GM12874 (cell line): ENCODE measurements around the gene STK32B.

ENCODE experiments used
- TF ChIP-seq, protein P1 (sequence below): IDR thresholded peaks from 2 replicates; pipeline ENCODE4 v1.5.1; 2011; ENCODE audit warnings: low read depth, mild to moderate bottlenecking, control low read depth, low read length, moderate library complexity; ENCODE audit not compliant: insufficient read depth

Gene STK32B

DNA sequence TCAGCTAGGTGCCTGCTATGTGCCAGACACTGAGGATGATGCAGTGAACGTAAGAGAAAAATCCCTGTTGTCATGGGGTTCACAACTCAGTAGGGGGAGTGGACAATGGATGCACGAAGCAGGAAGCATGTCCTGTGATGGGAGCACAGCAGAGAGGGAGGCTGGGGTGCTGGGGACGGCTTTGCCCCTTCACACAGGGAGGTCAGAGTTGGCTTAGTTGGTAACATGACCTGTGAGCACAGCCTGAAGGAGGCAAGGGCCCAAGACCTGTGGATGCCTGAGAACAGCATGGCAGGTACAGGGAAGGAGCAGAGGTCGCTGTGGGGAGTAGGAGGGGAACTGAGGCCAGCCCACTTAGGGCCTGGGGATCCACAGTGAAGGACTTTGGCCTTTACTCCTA is 109.4 kb downstream of the STK32B start:
- TF ChIP-seq, protein P1, sequence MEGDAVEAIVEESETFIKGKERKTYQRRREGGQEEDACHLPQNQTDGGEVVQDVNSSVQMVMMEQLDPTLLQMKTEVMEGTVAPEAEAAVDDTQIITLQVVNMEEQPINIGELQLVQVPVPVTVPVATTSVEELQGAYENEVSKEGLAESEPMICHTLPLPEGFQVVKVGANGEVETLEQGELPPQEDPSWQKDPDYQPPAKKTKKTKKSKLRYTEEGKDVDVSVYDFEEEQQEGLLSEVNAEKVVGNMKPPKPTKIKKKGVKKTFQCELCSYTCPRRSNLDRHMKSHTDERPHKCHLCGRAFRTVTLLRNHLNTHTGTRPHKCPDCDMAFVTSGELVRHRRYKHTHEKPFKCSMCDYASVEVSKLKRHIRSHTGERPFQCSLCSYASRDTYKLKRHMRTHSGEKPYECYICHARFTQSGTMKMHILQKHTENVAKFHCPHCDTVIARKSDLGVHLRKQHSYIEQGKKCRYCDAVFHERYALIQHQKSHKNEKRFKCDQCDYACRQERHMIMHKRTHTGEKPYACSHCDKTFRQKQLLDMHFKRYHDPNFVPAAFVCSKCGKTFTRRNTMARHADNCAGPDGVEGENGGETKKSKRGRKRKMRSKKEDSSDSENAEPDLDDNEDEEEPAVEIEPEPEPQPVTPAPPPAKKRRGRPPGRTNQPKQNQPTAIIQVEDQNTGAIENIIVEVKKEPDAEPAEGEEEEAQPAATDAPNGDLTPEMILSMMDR, result no peak

DNA sequence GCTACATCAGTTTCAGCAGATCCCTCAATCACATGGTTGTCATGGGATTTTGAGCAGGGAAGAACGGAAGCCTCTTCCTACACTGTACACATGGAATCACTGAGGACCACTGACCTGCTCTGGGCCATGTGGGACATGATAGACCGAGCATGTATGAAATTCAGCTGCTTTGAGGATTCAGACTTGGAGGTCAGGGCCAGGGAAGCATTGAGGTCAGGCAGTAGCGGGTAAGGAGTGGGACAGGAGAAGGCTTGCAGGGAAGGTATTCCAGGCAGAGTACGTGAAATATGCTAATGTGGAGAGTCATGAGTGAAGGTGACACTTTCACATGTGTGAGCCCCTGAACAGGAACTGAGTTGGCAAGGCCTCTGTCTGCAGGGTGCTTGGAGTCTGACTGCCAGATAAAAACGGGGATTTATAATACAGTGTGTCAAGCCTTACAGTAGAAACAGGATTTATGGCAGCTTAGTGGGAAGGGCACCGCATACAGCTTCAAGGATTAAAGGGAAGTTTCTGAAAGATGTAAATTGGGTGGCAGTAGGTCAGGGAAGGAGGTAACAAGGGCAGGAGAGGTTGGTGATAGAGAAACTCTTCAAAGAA is 111.7 kb downstream of the STK32B start:
- TF ChIP-seq, protein P1, result no peak

DNA sequence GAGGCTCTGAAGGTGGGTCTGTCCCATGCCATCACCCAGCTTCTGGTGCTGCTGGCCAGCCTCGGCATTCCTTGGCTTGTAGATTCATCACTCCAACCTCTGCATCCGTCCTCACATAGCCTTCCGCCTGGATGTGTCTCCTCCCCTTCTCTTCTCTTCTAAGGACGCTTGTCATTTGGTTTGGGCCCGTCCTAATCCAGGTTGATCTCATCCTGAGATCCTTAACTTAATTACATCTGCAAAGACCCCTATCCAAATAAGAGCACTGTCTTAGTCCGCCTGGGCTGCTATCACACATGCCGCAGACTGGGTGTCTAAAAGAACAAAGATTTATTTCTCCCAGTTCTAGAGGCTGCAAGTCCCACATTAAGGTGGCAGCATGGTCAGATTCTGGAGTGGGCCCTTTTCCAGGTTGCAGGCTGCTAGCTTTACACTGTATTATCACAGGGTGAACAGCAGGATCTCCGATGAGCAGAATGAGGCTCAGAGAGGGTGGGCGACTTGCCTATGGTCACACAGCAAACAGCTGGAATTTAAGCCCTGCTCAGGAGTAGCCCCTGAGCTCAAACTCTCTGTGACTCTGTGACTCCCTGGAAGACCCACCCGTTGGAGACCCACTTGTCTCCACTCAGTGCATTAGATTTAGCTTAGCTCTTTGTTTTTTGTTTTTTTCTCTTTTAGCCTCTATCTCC is 113.1 kb downstream of the STK32B start:
- TF ChIP-seq, protein P1, result no peak

DNA sequence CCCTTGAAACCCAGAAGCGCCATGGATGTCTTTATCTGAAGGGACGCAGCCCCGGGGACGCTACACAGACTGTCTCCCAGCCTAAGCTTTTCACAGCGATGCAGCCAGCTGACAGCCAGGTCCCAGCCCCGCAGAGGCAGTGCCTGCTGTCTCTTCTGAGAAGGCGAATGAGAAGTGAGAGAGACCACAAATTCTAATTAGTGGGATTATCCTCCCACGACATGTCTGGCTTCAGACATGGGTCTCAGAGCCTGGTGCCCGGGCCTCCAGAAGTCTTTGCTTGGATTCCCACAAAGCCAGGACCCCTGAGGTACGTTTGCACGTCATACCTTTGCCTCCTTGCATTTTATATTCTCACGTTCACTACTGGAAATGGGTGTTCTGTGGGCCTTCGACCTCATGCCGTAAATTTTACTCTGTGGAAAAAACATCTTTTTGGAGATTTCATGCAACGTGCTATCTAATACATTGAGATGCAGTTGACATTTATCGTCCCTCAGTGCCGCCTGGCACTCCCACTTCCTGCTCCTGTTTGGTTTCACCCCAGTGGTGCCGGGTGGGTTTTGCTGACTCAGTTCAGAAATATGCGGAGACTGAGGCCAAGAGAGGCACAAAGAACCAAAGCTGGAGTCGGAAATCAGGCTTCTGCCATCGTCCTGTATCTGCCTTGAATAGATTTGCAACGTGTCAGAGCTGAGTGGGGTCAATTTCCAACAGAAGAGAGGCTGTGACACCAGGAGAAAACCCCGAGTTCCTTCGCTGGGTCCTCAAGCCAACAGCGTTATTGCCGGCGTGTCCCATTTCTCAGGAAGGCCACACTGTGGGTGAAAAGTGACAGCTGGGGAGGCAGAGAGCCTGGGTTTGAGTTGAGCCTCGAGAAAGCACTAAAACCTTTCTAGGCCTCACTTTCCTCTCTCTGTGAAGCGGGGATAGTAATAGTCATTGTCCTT is 114.4 kb downstream of the STK32B start:
- TF ChIP-seq, protein P1, result no peak

DNA sequence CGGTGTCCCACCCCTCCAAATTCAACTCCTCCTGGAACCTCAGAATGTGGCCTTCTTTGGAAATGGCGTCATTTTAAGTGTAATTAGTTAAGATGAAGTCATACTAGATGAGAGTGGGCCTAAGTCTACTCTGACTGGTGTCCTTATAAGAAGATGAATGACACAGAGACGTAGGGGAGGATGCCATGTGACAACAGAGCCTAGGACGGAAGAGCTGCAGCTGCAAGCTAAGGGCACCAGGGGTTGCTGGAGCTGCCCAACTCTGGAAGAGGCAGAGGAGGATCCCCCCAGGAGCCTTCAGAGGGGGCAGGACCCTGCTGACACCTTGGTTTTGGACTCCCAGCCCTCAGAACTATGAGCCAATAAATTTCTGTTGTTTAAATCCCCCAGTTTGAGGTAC is 115.1 kb downstream of the STK32B start:
- TF ChIP-seq, protein P1, result no peak

DNA sequence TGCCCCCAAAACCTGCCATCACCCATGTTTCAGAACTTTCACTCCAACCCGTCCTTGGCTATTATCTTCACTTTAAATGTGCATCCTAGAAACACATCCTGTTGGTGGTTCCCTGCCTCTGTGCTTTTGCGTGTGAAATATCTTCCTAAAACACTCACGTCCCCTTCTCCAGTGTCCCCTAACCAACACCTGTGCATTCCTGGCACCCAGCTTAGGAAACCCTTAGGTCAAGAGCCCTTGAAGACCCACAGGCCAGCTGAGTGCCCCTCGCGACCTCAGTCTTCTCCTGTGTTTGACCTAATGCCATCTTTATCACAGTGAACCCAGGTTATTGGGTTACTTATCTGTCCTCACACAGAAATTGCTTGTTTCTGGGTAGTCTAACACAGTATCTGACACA is 117.6 kb downstream of the STK32B start:
- TF ChIP-seq, protein P1, result no peak

DNA sequence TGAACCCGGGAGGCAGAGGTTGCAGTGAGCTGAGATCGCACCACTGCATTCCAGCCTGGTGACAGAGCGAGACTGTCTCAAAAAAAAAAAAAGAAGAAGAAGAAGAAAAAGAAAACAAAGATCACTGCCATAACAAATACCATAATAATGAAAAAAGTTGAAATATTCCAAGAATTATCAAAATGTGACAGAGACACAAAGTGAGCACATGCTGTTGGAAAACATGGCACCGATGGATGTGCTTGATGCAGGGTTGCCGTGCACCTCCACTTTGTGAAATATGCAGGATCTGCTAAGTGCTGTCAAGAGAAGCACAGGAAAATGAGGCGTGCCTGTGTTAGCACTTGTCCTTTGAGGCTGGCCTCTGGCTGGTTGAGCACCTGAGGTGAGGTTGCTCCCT is 133.3 kb downstream of the STK32B start:
- TF ChIP-seq, protein P1, result no peak
